GM23338 (cell line): ENCODE data around the gene OR56A1. TPM values are rescaled to one million over a fixed set of nuclear protein-coding genes. Genes with fewer than 3 reads are reported as not detected.

Experiments
- ATAC-seq: fragments of 200-7000 bp; cut with Tn5 transposase; 3 replicates; pipeline ENCODE4 v1.9.1; 2020
- DNase-seq: peaks from one replicate; pipeline ENCODE4 v3.0.0-alpha.2; 2015; ENCODE audit warnings: low spot score
- H2AFZ ChIP-seq: fragments of 200-600 bp; sonication (generic); 2 replicates; pipeline ENCODE4 v1.8.0; 2016; ENCODE audit warnings: antibody characterized with exemption, mild to moderate bottlenecking, moderate library complexity
- H3F3A ChIP-seq: fragments of 200-600 bp; sonication (generic); replicated peaks from 2 replicates; pipeline ENCODE4 v1.8.0; 2017; ENCODE audit warnings: antibody characterized with exemption, mixed run types, low read depth
- H3K27ac ChIP-seq: fragments of 200-600 bp; sonication (generic); 2 replicates; pipeline ENCODE4 v1.6.1; 2016; ENCODE audit warnings: low read depth
- H3K27me3 ChIP-seq: fragments of 200-600 bp; sonication (generic); 2 replicates; pipeline ENCODE4 v1.8.0; 2016; ENCODE audit warnings: mild to moderate bottlenecking, mixed run types, moderate library complexity; ENCODE audit not compliant: insufficient read depth
- H3K36me3 ChIP-seq: fragments of 200-600 bp; sonication (generic); 2 replicates; pipeline ENCODE4 v1.8.0; 2016; ENCODE audit warnings: mild to moderate bottlenecking; ENCODE audit not compliant: insufficient read depth
- H3K4me1 ChIP-seq: fragments of 200-600 bp; sonication (generic); 2 replicates; pipeline ENCODE4 v1.8.0; 2016; ENCODE audit warnings: mild to moderate bottlenecking, moderate library complexity; ENCODE audit not compliant: insufficient read depth
- H3K4me2 ChIP-seq: fragments of 200-600 bp; sonication (generic); 2 replicates; pipeline ENCODE4 v1.7.1; 2017; ENCODE audit warnings: mixed run types
- H3K4me3 ChIP-seq: fragments of 200-600 bp; sonication (generic); 2 replicates; pipeline ENCODE4 v1.6.1; 2016; ENCODE audit warnings: mixed run types
- H3K79me2 ChIP-seq: fragments of 200-600 bp; sonication (generic); replicated peaks from 2 replicates; pipeline ENCODE4 v1.8.0; 2017; ENCODE audit warnings: mild to moderate bottlenecking; ENCODE audit not compliant: insufficient read depth
- H3K9me2 ChIP-seq: fragments of 200-600 bp; sonication (generic); 2 replicates; pipeline ENCODE4 v1.8.0; 2017; ENCODE audit not compliant: insufficient read depth
- H4K20me1 ChIP-seq: fragments of 200-600 bp; sonication (generic); replicated peaks from 2 replicates; pipeline ENCODE4 v1.8.0; 2017; ENCODE audit warnings: mild to moderate bottlenecking; ENCODE audit not compliant: insufficient read depth
- H3K27ac Mint-ChIP-seq: 2 replicates; pipeline ENCODE4 v1.8.0; 2020; ENCODE audit warnings: inconsistent platforms, mild to moderate bottlenecking, moderate library complexity, mixed read lengths
- H3K27me3 Mint-ChIP-seq: 3 replicates; pipeline ENCODE4 v1.8.0; 2022; ENCODE audit warnings: low read depth, mild to moderate bottlenecking, moderate library complexity, mixed read lengths, inconsistent platforms; ENCODE audit not compliant: insufficient read depth, poor library complexity
- H3K36me3 Mint-ChIP-seq: 3 replicates; pipeline ENCODE4 v1.8.0; 2021; ENCODE audit warnings: low read depth, mild to moderate bottlenecking, inconsistent platforms, moderate library complexity, mixed read lengths
- H3K4me1 Mint-ChIP-seq: 3 replicates; pipeline ENCODE4 v1.8.0; 2020; ENCODE audit warnings: mild to moderate bottlenecking, inconsistent platforms, mixed read lengths
- H3K4me3 Mint-ChIP-seq: 3 replicates; pipeline ENCODE4 v1.8.0; 2021; ENCODE audit warnings: moderate library complexity, mild to moderate bottlenecking, inconsistent platforms, mixed read lengths
- H3K9me3 Mint-ChIP-seq: 3 replicates; pipeline ENCODE4 v1.8.0; 2020; ENCODE audit warnings: moderate library complexity, mild to moderate bottlenecking, inconsistent platforms, mixed read lengths
- CREB1 ChIP-seq: fragments of 250-450 bp; sonication (Bioruptor Pico); IDR thresholded peaks from 2 replicates; pipeline ENCODE4 v1.5.0; 2020; ENCODE audit warnings: low read depth, mild to moderate bottlenecking, moderate library complexity
- JUNB ChIP-seq: IDR thresholded peaks from one replicate; pipeline ENCODE4 v1.6.1; 2016; ENCODE audit warnings: antibody characterized with exemption; ENCODE audit not compliant: unreplicated experiment
- ZNF331 ChIP-seq: fragments of 250-450 bp; sonication (Bioruptor Pico); IDR thresholded peaks from 2 replicates; pipeline ENCODE4 v1.5.0; 2020; ENCODE audit warnings: low read depth, mild to moderate bottlenecking, moderate library complexity
- polyA plus RNA-seq: library from polyadenylated mRNA; unstranded; fragments of >200 nt; fragmentation: Nextera tagmentation; extraction: Ambion mirVana; gene quantifications from 2 replicates; pipeline ENCODE4 v1.2.1, GENCODE V29; 2016
- total RNA-seq: library from RNA; depleted of rRNA; stranded (reverse); fragments of >200 nt; shearing (Covaris generic); gene quantifications from 2 replicates; pipeline ENCODE4 v1.2.3, GENCODE V29; 2014
- TF ChIP-seq, protein P1 (sequence below), 2 experiments: fragments of 200-600 bp in 1 of 2; sonication (generic) in 1 of 2; conservative IDR thresholded peaks; 2 replicates each; pipeline versions ENCODE4 v1.5.1 to v1.6.1; 2016 to 2017; ENCODE audit warnings: antibody characterized with exemption in 2 of 2, low read depth in 2 of 2, mild to moderate bottlenecking in 2 of 2, moderate library complexity in 1 of 2
- TF ChIP-seq, protein P2 (sequence below): IDR thresholded peaks from one replicate; pipeline ENCODE4 v1.6.1; 2018; ENCODE audit warnings: antibody characterized with exemption; ENCODE audit not compliant: unreplicated experiment

Gene OR56A1
- total and polyA plus RNA-seq, 2 experiments from 2014 or later: 0.06 to 0.35 TPM

DNA sequence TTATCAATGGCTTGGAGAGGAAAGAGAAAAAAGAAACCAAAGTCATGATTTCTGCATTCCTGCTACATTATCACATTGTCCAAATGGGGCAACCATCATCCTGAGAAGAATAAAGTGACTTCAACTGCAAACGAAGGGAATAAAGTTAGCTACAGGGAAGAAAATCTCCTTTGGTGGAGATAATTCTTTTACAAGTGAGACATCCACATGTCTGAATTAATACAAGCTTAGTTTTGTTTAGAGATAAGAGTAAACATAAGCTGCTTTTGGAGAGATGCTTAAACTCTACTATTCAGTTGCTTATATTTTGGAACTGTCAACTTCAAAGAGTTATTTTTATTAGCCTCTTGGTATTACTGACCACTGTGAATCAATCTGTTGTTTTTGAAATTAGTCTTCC is 43.7 kb downstream of the OR56A1 start, which contains the start of gene OR52L1:
TSS of gene OR52L1 (minus strand) at position 101 of the 400 bp plus-strand sequence. CDS start at position 46, 55 bp downstream.
- H3F3A ChIP-seq: no peaks in the 10 kb centered on the region

DNA sequence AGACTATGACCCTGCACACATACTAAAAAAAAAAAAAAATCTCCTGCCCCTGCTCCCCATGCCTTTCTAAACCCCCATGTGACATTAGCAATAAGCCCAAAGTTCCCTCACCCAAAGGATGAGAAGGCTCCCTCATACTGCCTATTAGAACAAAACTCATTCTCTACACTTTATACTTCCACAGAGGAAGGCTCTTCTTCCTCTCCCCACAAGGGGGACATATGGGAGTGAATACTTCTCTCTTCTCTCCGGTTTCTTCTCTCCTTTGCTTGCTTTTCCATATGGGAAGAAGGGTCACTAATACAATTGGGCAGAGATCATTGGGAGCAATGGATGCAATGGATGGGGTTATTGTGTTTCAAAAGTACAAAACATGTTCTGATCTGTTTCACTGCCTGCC is 47.1 kb downstream of the OR56A1 start:
- no peaks in the 10 kb centered on the region; the same call in 2 of the 3 replicates for H3K36me3 Mint-ChIP-seq

More for the DNA sequence above, 43.7 kb downstream of the OR56A1 start, which contains the start of gene OR52L1:
- no peaks in the 10 kb centered on the region for H4K20me1 ChIP-seq
- TF ChIP-seq JUNB (no peak), ZNF331 (CRISPR knock-in tag) (no peak), CREB1 (CRISPR knock-in tag) (no peak)
- TF ChIP-seq, protein P1, sequence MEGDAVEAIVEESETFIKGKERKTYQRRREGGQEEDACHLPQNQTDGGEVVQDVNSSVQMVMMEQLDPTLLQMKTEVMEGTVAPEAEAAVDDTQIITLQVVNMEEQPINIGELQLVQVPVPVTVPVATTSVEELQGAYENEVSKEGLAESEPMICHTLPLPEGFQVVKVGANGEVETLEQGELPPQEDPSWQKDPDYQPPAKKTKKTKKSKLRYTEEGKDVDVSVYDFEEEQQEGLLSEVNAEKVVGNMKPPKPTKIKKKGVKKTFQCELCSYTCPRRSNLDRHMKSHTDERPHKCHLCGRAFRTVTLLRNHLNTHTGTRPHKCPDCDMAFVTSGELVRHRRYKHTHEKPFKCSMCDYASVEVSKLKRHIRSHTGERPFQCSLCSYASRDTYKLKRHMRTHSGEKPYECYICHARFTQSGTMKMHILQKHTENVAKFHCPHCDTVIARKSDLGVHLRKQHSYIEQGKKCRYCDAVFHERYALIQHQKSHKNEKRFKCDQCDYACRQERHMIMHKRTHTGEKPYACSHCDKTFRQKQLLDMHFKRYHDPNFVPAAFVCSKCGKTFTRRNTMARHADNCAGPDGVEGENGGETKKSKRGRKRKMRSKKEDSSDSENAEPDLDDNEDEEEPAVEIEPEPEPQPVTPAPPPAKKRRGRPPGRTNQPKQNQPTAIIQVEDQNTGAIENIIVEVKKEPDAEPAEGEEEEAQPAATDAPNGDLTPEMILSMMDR (conservative IDR thresholded peaks at IDR 0.05; ENCODE audit: low read depth in 2 of 2): no peak
- H3K9me3 Mint-ChIP-seq: peaks cover 3% of the 10 kb centered on the region; the same call in 2 of the 3 replicates
- no peaks in the 10 kb centered on the region for H3K36me3 Mint-ChIP-seq
- no peaks in the 10 kb centered on the region for H3K4me1 Mint-ChIP-seq
- no peak within 1 kb of the TSS for H3K4me2 ChIP-seq
- no peaks in the 10 kb centered on the region for H3K36me3 ChIP-seq
- H3K27me3 ChIP-seq: no peaks in the 10 kb centered on the region
- H3K27ac ChIP-seq: no peak within 1 kb of the TSS
- no peaks in the 10 kb centered on the region for H3K79me2 ChIP-seq
- H3K27ac Mint-ChIP-seq: no peak within 1 kb of the TSS
- H2AFZ ChIP-seq: no peak within 1 kb of the TSS
- peaks cover 3% of the 10 kb centered on the region for H3K27me3 Mint-ChIP-seq
- ATAC-seq (no peak), DNase-seq (no peak)
- H3K9me2 ChIP-seq: peaks cover 11% of the 10 kb centered on the region; the same call in 1 of the 2 replicates
- H3K4me3 Mint-ChIP-seq: no peak within 1 kb of the TSS
- no peak within 1 kb of the TSS for H3K4me3 ChIP-seq
- H3K4me1 ChIP-seq: no peaks in the 10 kb centered on the region

More for the DNA sequence above, 47.1 kb downstream of the OR56A1 start:
- H3K4me1 Mint-ChIP-seq: no peaks in the 10 kb centered on the region
- no peak overlapping the region for H3K4me3 ChIP-seq
- DNase-seq: peak; percentile 17
- ATAC-seq: no peak; the same call in 2 of the 3 replicates
- no peak overlapping the region for H3K4me2 ChIP-seq
- no peaks in the 10 kb centered on the region for H3K36me3 ChIP-seq
- H3K27me3 ChIP-seq: no peaks in the 10 kb centered on the region
- no peak overlapping the region for H3K27ac Mint-ChIP-seq
- H3K27me3 Mint-ChIP-seq: peaks cover 3% of the 10 kb centered on the region
- H4K20me1 ChIP-seq: no peaks in the 10 kb centered on the region
- H3K4me1 ChIP-seq: no peaks in the 10 kb centered on the region
- TF ChIP-seq, protein P2, sequence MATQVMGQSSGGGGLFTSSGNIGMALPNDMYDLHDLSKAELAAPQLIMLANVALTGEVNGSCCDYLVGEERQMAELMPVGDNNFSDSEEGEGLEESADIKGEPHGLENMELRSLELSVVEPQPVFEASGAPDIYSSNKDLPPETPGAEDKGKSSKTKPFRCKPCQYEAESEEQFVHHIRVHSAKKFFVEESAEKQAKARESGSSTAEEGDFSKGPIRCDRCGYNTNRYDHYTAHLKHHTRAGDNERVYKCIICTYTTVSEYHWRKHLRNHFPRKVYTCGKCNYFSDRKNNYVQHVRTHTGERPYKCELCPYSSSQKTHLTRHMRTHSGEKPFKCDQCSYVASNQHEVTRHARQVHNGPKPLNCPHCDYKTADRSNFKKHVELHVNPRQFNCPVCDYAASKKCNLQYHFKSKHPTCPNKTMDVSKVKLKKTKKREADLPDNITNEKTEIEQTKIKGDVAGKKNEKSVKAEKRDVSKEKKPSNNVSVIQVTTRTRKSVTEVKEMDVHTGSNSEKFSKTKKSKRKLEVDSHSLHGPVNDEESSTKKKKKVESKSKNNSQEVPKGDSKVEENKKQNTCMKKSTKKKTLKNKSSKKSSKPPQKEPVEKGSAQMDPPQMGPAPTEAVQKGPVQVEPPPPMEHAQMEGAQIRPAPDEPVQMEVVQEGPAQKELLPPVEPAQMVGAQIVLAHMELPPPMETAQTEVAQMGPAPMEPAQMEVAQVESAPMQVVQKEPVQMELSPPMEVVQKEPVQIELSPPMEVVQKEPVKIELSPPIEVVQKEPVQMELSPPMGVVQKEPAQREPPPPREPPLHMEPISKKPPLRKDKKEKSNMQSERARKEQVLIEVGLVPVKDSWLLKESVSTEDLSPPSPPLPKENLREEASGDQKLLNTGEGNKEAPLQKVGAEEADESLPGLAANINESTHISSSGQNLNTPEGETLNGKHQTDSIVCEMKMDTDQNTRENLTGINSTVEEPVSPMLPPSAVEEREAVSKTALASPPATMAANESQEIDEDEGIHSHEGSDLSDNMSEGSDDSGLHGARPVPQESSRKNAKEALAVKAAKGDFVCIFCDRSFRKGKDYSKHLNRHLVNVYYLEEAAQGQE: no peak
- TF ChIP-seq, protein P1 (conservative IDR thresholded peaks at IDR 0.05; ENCODE audit: low read depth in 2 of 2): peak; percentile 9 to 50; a peak in 2 of 4 replicates
- no peaks in the 10 kb centered on the region for H3F3A ChIP-seq
- H3K79me2 ChIP-seq: no peaks in the 10 kb centered on the region
- no peak overlapping the region for H3K4me3 Mint-ChIP-seq
- peaks cover 11% of the 10 kb centered on the region; the same call in 1 of the 2 replicates for H3K9me2 ChIP-seq
- peaks cover 22% of the 10 kb centered on the region for H3K9me3 Mint-ChIP-seq
- no peak overlapping the region for H2AFZ ChIP-seq
- no peak overlapping the region for H3K27ac ChIP-seq
